ENCODE measurements around the gene JAKMIP2.
"Not testable (repeated sequence)": the region's sequence is repeated elsewhere in the genome, so short reads cannot be mapped to it uniquely, and the experiment has no call there.

The JAKMIP2 gene

GRCh38 chr5:147610798-147611197, 171.7 kb downstream of the JAKMIP2 start:
- no peak for ATAC-seq
- peaks cover 3% of the 10 kb centered on the region for H3K9me3 Mint-ChIP-seq
- H3K4me1 Mint-ChIP-seq = no peaks in the 10 kb centered on the region
- H3K36me3 Mint-ChIP-seq = no peaks in the 10 kb centered on the region
- H3K27me3 Mint-ChIP-seq = no peaks in the 10 kb centered on the region
- no peak overlapping the region for H3K27ac Mint-ChIP-seq
- H3K4me3 Mint-ChIP-seq = no peak overlapping the region

GRCh38 chr5:147601652-147602051, 180.9 kb downstream of the JAKMIP2 start:
- H3K27me3 Mint-ChIP-seq = no peaks in the 10 kb centered on the region
- no peak for ATAC-seq
- no peaks in the 10 kb centered on the region for H3K36me3 Mint-ChIP-seq
- H3K9me3 Mint-ChIP-seq = no peaks in the 10 kb centered on the region
- H3K27ac Mint-ChIP-seq = no peak overlapping the region
- H3K4me1 Mint-ChIP-seq = no peaks in the 10 kb centered on the region
- H3K4me3 Mint-ChIP-seq = no peak overlapping the region

GRCh38 chr5:147591120-147591519, 191.4 kb downstream of the JAKMIP2 start:
- Mint-ChIP-seq H3K9me3 (peaks cover 2% of the 10 kb centered on the region), H3K4me1 (no peaks in the 10 kb centered on the region), H3K27me3 (no peaks in the 10 kb centered on the region), H3K36me3 (no peaks in the 10 kb centered on the region), H3K4me3 (no peak overlapping the region), H3K27ac (no peak overlapping the region)
- no peak for ATAC-seq

GRCh38 chr5:147590096-147590495, 192.4 kb downstream of the JAKMIP2 start:
- H3K27me3 Mint-ChIP-seq = no peaks in the 10 kb centered on the region
- no peaks in the 10 kb centered on the region for H3K9me3 Mint-ChIP-seq
- no peak overlapping the region for H3K4me3 Mint-ChIP-seq
- no peak overlapping the region for H3K27ac Mint-ChIP-seq
- no peak for ATAC-seq
- no peaks in the 10 kb centered on the region for H3K36me3 Mint-ChIP-seq
- no peaks in the 10 kb centered on the region for H3K4me1 Mint-ChIP-seq

GRCh38 chr5:147586832-147587231, 195.7 kb downstream of the JAKMIP2 start:
- ATAC-seq = no peak
- no peaks in the 10 kb centered on the region for H3K36me3 Mint-ChIP-seq
- H3K9me3 Mint-ChIP-seq = no peaks in the 10 kb centered on the region
- H3K27me3 Mint-ChIP-seq = no peaks in the 10 kb centered on the region
- no peak overlapping the region for H3K4me3 Mint-ChIP-seq
- no peaks in the 10 kb centered on the region for H3K4me1 Mint-ChIP-seq
- H3K27ac Mint-ChIP-seq = no peak overlapping the region

GRCh38 chr5:147586221-147586620, 196.3 kb downstream of the JAKMIP2 start:
- H3K4me3 Mint-ChIP-seq = no peak overlapping the region
- H3K27ac Mint-ChIP-seq = no peak overlapping the region
- no peaks in the 10 kb centered on the region for H3K4me1 Mint-ChIP-seq
- H3K27me3 Mint-ChIP-seq = no peaks in the 10 kb centered on the region
- peaks cover under 1% of the 10 kb centered on the region for H3K9me3 Mint-ChIP-seq
- no peaks in the 10 kb centered on the region for H3K36me3 Mint-ChIP-seq
- no peak for ATAC-seq

- H3K9me3 Mint-ChIP-seq = not testable (repeated sequence)
These were observed 200.3 kb downstream of the JAKMIP2 start for GRCh38 chr5:147582272-147582671.

GRCh38 chr5:147580418-147580817, 202.1 kb downstream of the JAKMIP2 start:
- H3K9me3 Mint-ChIP-seq, H3K4me1 Mint-ChIP-seq, H3K36me3 Mint-ChIP-seq, H3K4me3 Mint-ChIP-seq, ATAC-seq, H3K27ac Mint-ChIP-seq, H3K27me3 Mint-ChIP-seq: not testable (repeated sequence)

More at GRCh38 chr5:147582272-147582671, 200.3 kb downstream of the JAKMIP2 start:
- ATAC-seq, H3K27me3 Mint-ChIP-seq, H3K4me3 Mint-ChIP-seq, H3K27ac Mint-ChIP-seq, H3K4me1 Mint-ChIP-seq, H3K36me3 Mint-ChIP-seq: not testable (repeated sequence)

- H3K27me3 Mint-ChIP-seq = no peaks in the 10 kb centered on the region
- H3K4me1 Mint-ChIP-seq = no peaks in the 10 kb centered on the region
- no peak for ATAC-seq
- H3K9me3 Mint-ChIP-seq = peaks cover 9% of the 10 kb centered on the region
- H3K36me3 Mint-ChIP-seq = no peaks in the 10 kb centered on the region
- no peak overlapping the region for H3K4me3 Mint-ChIP-seq
- H3K27ac Mint-ChIP-seq = no peak overlapping the region
These were observed 204.1 kb downstream of the JAKMIP2 start for GRCh38 chr5:147578228-147579024.

- no peaks in the 10 kb centered on the region for H3K4me1 Mint-ChIP-seq
- H3K36me3 Mint-ChIP-seq = no peaks in the 10 kb centered on the region
- no peak overlapping the region for H3K4me3 Mint-ChIP-seq
- H3K27me3 Mint-ChIP-seq = no peaks in the 10 kb centered on the region
- no peak overlapping the region for H3K27ac Mint-ChIP-seq
- peaks cover 9% of the 10 kb centered on the region for H3K9me3 Mint-ChIP-seq
- ATAC-seq = no peak
These were observed 205.6 kb downstream of the JAKMIP2 start for GRCh38 chr5:147576646-147577535.

GRCh38 chr5:147575598-147575997, 206.9 kb downstream of the JAKMIP2 start:
- Mint-ChIP-seq H3K36me3 (no peaks in the 10 kb centered on the region), H3K27me3 (no peaks in the 10 kb centered on the region), H3K27ac (no peak overlapping the region), H3K4me1 (no peaks in the 10 kb centered on the region), H3K4me3 (no peak overlapping the region), H3K9me3 (peaks cover 3% of the 10 kb centered on the region)
- ATAC-seq = no peak

GRCh38 chr5:147573211-147573610, 209.3 kb downstream of the JAKMIP2 start:
- H3K27ac Mint-ChIP-seq = no peak overlapping the region
- no peaks in the 10 kb centered on the region for H3K4me1 Mint-ChIP-seq

GRCh38 chr5:147568710-147569406, 213.7 kb downstream of the JAKMIP2 start:
- no peaks in the 10 kb centered on the region for H3K27me3 Mint-ChIP-seq
- no peak overlapping the region for H3K27ac Mint-ChIP-seq
- no peak for ATAC-seq
- no peaks in the 10 kb centered on the region for H3K36me3 Mint-ChIP-seq
- H3K4me3 Mint-ChIP-seq = no peak overlapping the region
- no peaks in the 10 kb centered on the region for H3K9me3 Mint-ChIP-seq
- H3K4me1 Mint-ChIP-seq = no peaks in the 10 kb centered on the region

More at GRCh38 chr5:147573211-147573610, 209.3 kb downstream of the JAKMIP2 start:
- ATAC-seq = no peak
- H3K4me3 Mint-ChIP-seq = no peak overlapping the region
- no peaks in the 10 kb centered on the region for H3K9me3 Mint-ChIP-seq
- no peaks in the 10 kb centered on the region for H3K27me3 Mint-ChIP-seq
- no peaks in the 10 kb centered on the region for H3K36me3 Mint-ChIP-seq

- Mint-ChIP-seq H3K4me1 (no peaks in the 10 kb centered on the region), H3K36me3 (no peaks in the 10 kb centered on the region)
- no peak for ATAC-seq
These were observed 214.5 kb downstream of the JAKMIP2 start for GRCh38 chr5:147567917-147568598.

GRCh38 chr5:147565524-147565923, 217.0 kb downstream of the JAKMIP2 start:
- Mint-ChIP-seq H3K4me1 (no peaks in the 10 kb centered on the region), H3K36me3 (no peaks in the 10 kb centered on the region), H3K27ac (no peak overlapping the region), H3K9me3 (no peaks in the 10 kb centered on the region), H3K27me3 (no peaks in the 10 kb centered on the region), H3K4me3 (no peak overlapping the region)
- ATAC-seq = no peak

More at GRCh38 chr5:147567917-147568598, 214.5 kb downstream of the JAKMIP2 start:
- Mint-ChIP-seq H3K27ac (no peak overlapping the region), H3K9me3 (no peaks in the 10 kb centered on the region), H3K4me3 (no peak overlapping the region), H3K27me3 (no peaks in the 10 kb centered on the region)
